GM18519 (cell line): ENCODE results near the gene SECTM1.

Source experiments
- ATAC-seq: cut with Tn5 transposase; IDR thresholded peaks from one replicate; pipeline ENCODE4 v1.9.1; 2021; ENCODE audit warnings: mild to moderate bottlenecking, moderate library complexity; ENCODE audit not compliant: unreplicated experiment, low FRiP score

The SECTM1 gene

GRCh38 chr17:82329683-82330321, 3.8 kb downstream of the SECTM1 start:
- no peak for ATAC-seq

GRCh38 chr17:82328994-82329507, 4.5 kb downstream of the SECTM1 start:
- no peak for ATAC-seq

GRCh38 chr17:82328141-82328993, 5.2 kb downstream of the SECTM1 start:
- ATAC-seq, result no peak

- ATAC-seq, result no peak
These were observed 5.8 kb downstream of the SECTM1 start for GRCh38 chr17:82327757-82328140.

- no peak for ATAC-seq
These were observed 6.3 kb downstream of the SECTM1 start for GRCh38 chr17:82327289-82327688.

- ATAC-seq, result no peak
These were observed 8.0 kb downstream of the SECTM1 start for GRCh38 chr17:82325286-82326180.

- ATAC-seq, result no peak
These were observed 8.8 kb downstream of the SECTM1 start for GRCh38 chr17:82324566-82325285.

GRCh38 chr17:82323514-82324234, 9.9 kb downstream of the SECTM1 start:
- no peak for ATAC-seq

- ATAC-seq, result no peak
These were observed 10.8 kb downstream of the SECTM1 start for GRCh38 chr17:82322526-82323453.

GRCh38 chr17:82321947-82322466, 11.6 kb downstream of the SECTM1 start:
- no peak for ATAC-seq

GRCh38 chr17:82320956-82321927, 12.3 kb downstream of the SECTM1 start:
- no peak for ATAC-seq

GRCh38 chr17:82320140-82320840, 13.3 kb downstream of the SECTM1 start:
- no peak for ATAC-seq

- no peak for ATAC-seq
These were observed 13.9 kb downstream of the SECTM1 start for GRCh38 chr17:82319619-82320062.

GRCh38 chr17:82318772-82319606, 14.6 kb downstream of the SECTM1 start:
- ATAC-seq, result no peak

GRCh38 chr17:82318169-82318498, 15.4 kb downstream of the SECTM1 start:
- ATAC-seq, result no peak
